ENCODE measurements around the gene GALNT2. TPM values are rescaled to one million over a fixed set of nuclear protein-coding genes. Genes with fewer than 3 reads are reported as not detected.
A peak's percentile ranks its signal among the peaks of the same experiment; 100 is the strongest.

The GALNT2 gene
- total RNA-seq, 2 experiments from 2014 or later: 48.2 to 51.0 TPM

- DNase-seq (no peak), ATAC-seq (no peak)
- intact Hi-C loops (cut with DNase I, micrococcal nuclease): no loop called here
- POLR2A ChIA-PET: no interaction called here
- no peaks in the 10 kb centered on the region for H3K27me3 Mint-ChIP-seq
- no peak overlapping the region for H3K27ac Mint-ChIP-seq
- H3K36me3 Mint-ChIP-seq (ENCODE audit: low read depth): peaks cover 31% of the 10 kb centered on the region
- peaks cover 11% of the 10 kb centered on the region for H3K4me1 Mint-ChIP-seq
- no peaks in the 10 kb centered on the region for H3K9me3 Mint-ChIP-seq (ENCODE audit: low read depth)
- CTCF ChIA-PET: interaction anchor here (1.2 to 1.3 kb wide), 2 partner anchors 12 to 121 kb away, joined by 3 read pairs; no protein-coding TSS in a partner anchor
- H3K4me3 Mint-ChIP-seq: no peak overlapping the region
Measured at GRCh38 chr1:230232371-230232771, 165.3 kb downstream of the GALNT2 start.

GRCh38 chr1:230233786-230234185 is 166.7 kb downstream of the GALNT2 start:
- Mint-ChIP-seq H3K36me3 (ENCODE audit: low read depth) (peaks cover 36% of the 10 kb centered on the region), H3K27me3 (no peaks in the 10 kb centered on the region), H3K27ac (no peak overlapping the region), H3K4me3 (no peak overlapping the region), H3K9me3 (ENCODE audit: low read depth) (no peaks in the 10 kb centered on the region), H3K4me1 (peaks cover 11% of the 10 kb centered on the region)
- intact Hi-C loops (cut with DNase I, micrococcal nuclease): no loop called here
- no peak for DNase-seq
- ChIA-PET CTCF (no interaction called here), POLR2A (no interaction called here)
- ATAC-seq: no peak

GRCh38 chr1:230235876-230236275 is 168.8 kb downstream of the GALNT2 start:
- CTCF ChIA-PET: interaction anchor here (0.6 to 0.7 kb wide), 2 partner anchors 11 to 70 kb away, joined by 3 read pairs; no protein-coding TSS in a partner anchor
- peaks cover 3% of the 10 kb centered on the region for H3K9me3 Mint-ChIP-seq (ENCODE audit: low read depth)
- POLR2A ChIA-PET: no interaction called here
- DNase-seq (no peak), ATAC-seq (no peak)
- H3K4me1 Mint-ChIP-seq: peaks cover 21% of the 10 kb centered on the region
- H3K27me3 Mint-ChIP-seq: no peaks in the 10 kb centered on the region
- H3K27ac Mint-ChIP-seq: no peak overlapping the region
- intact Hi-C loops (cut with DNase I, micrococcal nuclease): no loop called here
- H3K36me3 Mint-ChIP-seq (ENCODE audit: low read depth): peaks cover 46% of the 10 kb centered on the region
- no peak overlapping the region for H3K4me3 Mint-ChIP-seq

GRCh38 chr1:230236301-230237008 is 169.4 kb downstream of the GALNT2 start:
- H3K4me1 Mint-ChIP-seq: peaks cover 21% of the 10 kb centered on the region
- H3K9me3 Mint-ChIP-seq (ENCODE audit: low read depth): peaks cover 7% of the 10 kb centered on the region
- H3K4me3 Mint-ChIP-seq: no peak overlapping the region
- DNase-seq: no peak
- intact Hi-C loops (cut with DNase I, micrococcal nuclease): no loop called here
- H3K27ac Mint-ChIP-seq: no peak overlapping the region
- H3K27me3 Mint-ChIP-seq: no peaks in the 10 kb centered on the region
- ChIA-PET CTCF (interaction anchor here (0.6 to 1.3 kb wide), 3 partner anchors 12 to 71 kb away, joined by 3 to 5 read pairs (median 3); no protein-coding TSS in a partner anchor), POLR2A (no interaction called here)
- no peak for ATAC-seq
- peaks cover 49% of the 10 kb centered on the region for H3K36me3 Mint-ChIP-seq (ENCODE audit: low read depth)

- Mint-ChIP-seq H3K4me1 (peaks cover 18% of the 10 kb centered on the region), H3K27me3 (no peaks in the 10 kb centered on the region), H3K27ac (no peak overlapping the region), H3K9me3 (ENCODE audit: low read depth) (peaks cover 7% of the 10 kb centered on the region), H3K4me3 (no peak overlapping the region), H3K36me3 (ENCODE audit: low read depth) (peaks cover 54% of the 10 kb centered on the region)
- intact Hi-C loops (cut with DNase I, micrococcal nuclease): no loop called here
- ChIA-PET CTCF (interaction anchor here (1.3 kb wide), 1 partner anchor 14 kb away, joined by 5 read pairs; no protein-coding TSS in a partner anchor), POLR2A (no interaction called here)
- ATAC-seq (no peak), DNase-seq (no peak)
Measured at GRCh38 chr1:230237009-230237370, 170.0 kb downstream of the GALNT2 start.

GRCh38 chr1:230237805-230238204 is 170.8 kb downstream of the GALNT2 start:
- Mint-ChIP-seq H3K4me1 (peaks cover 21% of the 10 kb centered on the region), H3K9me3 (ENCODE audit: low read depth) (peaks cover 7% of the 10 kb centered on the region), H3K4me3 (no peak overlapping the region), H3K27ac (no peak overlapping the region), H3K27me3 (no peaks in the 10 kb centered on the region), H3K36me3 (ENCODE audit: low read depth) (peaks cover 59% of the 10 kb centered on the region)
- ChIA-PET CTCF (interaction anchor here (1.3 kb wide), 1 partner anchor 15 kb away, joined by 5 read pairs; no protein-coding TSS in a partner anchor), POLR2A (no interaction called here)
- intact Hi-C loops (cut with DNase I, micrococcal nuclease): no loop called here
- no peak for DNase-seq
- ATAC-seq: no peak

- H3K4me3 Mint-ChIP-seq: no peak overlapping the region
- POLR2A ChIA-PET: no interaction called here
Measured at GRCh38 chr1:230240446-230241086, 173.5 kb downstream of the GALNT2 start.

GRCh38 chr1:230242326-230242725 is 175.3 kb downstream of the GALNT2 start:
- no peak for DNase-seq
- H3K4me1 Mint-ChIP-seq: peaks cover 31% of the 10 kb centered on the region
- peaks cover 64% of the 10 kb centered on the region for H3K36me3 Mint-ChIP-seq (ENCODE audit: low read depth)
- H3K9me3 Mint-ChIP-seq (ENCODE audit: low read depth): peaks cover 7% of the 10 kb centered on the region
- H3K27ac Mint-ChIP-seq: no peak overlapping the region
- no peaks in the 10 kb centered on the region for H3K27me3 Mint-ChIP-seq
- no peak for ATAC-seq
- no peak overlapping the region for H3K4me3 Mint-ChIP-seq
- POLR2A ChIA-PET: no interaction called here
- intact Hi-C loops (cut with DNase I, micrococcal nuclease): loop anchor here in 1 of 2 experiments (5.0 kb wide), 1 partner anchor 130 kb away; no protein-coding TSS in a partner anchor
- CTCF ChIA-PET: interaction anchor here (0.5 kb wide), 1 partner anchor 416 kb away, joined by 3 read pairs; no protein-coding TSS in a partner anchor

More at GRCh38 chr1:230240446-230241086, 173.5 kb downstream of the GALNT2 start:
- Mint-ChIP-seq H3K4me1 (peaks cover 31% of the 10 kb centered on the region), H3K9me3 (ENCODE audit: low read depth) (peaks cover 7% of the 10 kb centered on the region), H3K27me3 (no peaks in the 10 kb centered on the region), H3K27ac (peak overlapping the region; percentile 45), H3K36me3 (ENCODE audit: low read depth) (peaks cover 61% of the 10 kb centered on the region)
- intact Hi-C loops (cut with DNase I, micrococcal nuclease): loop anchor here (1.0 to 5.0 kb wide), 7 partner anchors 11 to 135 kb away; no protein-coding TSS in a partner anchor
- ATAC-seq (peak; percentile 89), DNase-seq (no peak)
- CTCF ChIA-PET: interaction anchor here (0.6 to 0.7 kb wide), 2 partner anchors 136 to 985 kb away, joined by 3 read pairs; no protein-coding TSS in a partner anchor

- ChIA-PET POLR2A (no interaction called here), CTCF (interaction anchor here (0.5 kb wide), 1 partner anchor 417 kb away, joined by 3 read pairs; no protein-coding TSS in a partner anchor)
- H3K27me3 Mint-ChIP-seq: no peaks in the 10 kb centered on the region
- ATAC-seq: no peak
- peaks cover 7% of the 10 kb centered on the region for H3K9me3 Mint-ChIP-seq (ENCODE audit: low read depth)
- no peak for DNase-seq
- H3K4me1 Mint-ChIP-seq: peaks cover 31% of the 10 kb centered on the region
- intact Hi-C loops (cut with DNase I, micrococcal nuclease): loop anchor here in 1 of 2 experiments (5.0 kb wide), 1 partner anchor 131 kb away; no protein-coding TSS in a partner anchor
- H3K36me3 Mint-ChIP-seq (ENCODE audit: low read depth): peaks cover 59% of the 10 kb centered on the region
- no peak overlapping the region for H3K27ac Mint-ChIP-seq
- no peak overlapping the region for H3K4me3 Mint-ChIP-seq
Measured at GRCh38 chr1:230243146-230243545, 176.1 kb downstream of the GALNT2 start.

- Mint-ChIP-seq H3K4me3 (no peak overlapping the region), H3K27ac (peak overlapping the region; percentile 41), H3K4me1 (peaks cover 31% of the 10 kb centered on the region), H3K27me3 (no peaks in the 10 kb centered on the region), H3K9me3 (ENCODE audit: low read depth) (peaks cover 7% of the 10 kb centered on the region), H3K36me3 (ENCODE audit: low read depth) (peaks cover 60% of the 10 kb centered on the region)
- no peak for DNase-seq
- POLR2A ChIA-PET: no interaction called here
- intact Hi-C loops (cut with DNase I, micrococcal nuclease): loop anchor here in 1 of 2 experiments (5.0 kb wide), 1 partner anchor 131 kb away; no protein-coding TSS in a partner anchor
- CTCF ChIA-PET: no interaction called here
- ATAC-seq: no peak
Measured at GRCh38 chr1:230243583-230244353, 176.7 kb downstream of the GALNT2 start.

- Mint-ChIP-seq H3K27ac (peak overlapping the region; percentile 34), H3K27me3 (no peaks in the 10 kb centered on the region), H3K4me1 (peaks cover 26% of the 10 kb centered on the region), H3K9me3 (ENCODE audit: low read depth) (no peaks in the 10 kb centered on the region), H3K36me3 (ENCODE audit: low read depth) (peaks cover 62% of the 10 kb centered on the region), H3K4me3 (no peak overlapping the region)
- ATAC-seq: no peak
- POLR2A ChIA-PET: no interaction called here
- CTCF ChIA-PET: interaction anchor here (0.8 kb wide), 1 partner anchor 19 kb away, joined by 3 read pairs; no protein-coding TSS in a partner anchor
- intact Hi-C loops (cut with DNase I, micrococcal nuclease): no loop called here
- DNase-seq: no peak
Measured at GRCh38 chr1:230246551-230246950, 179.5 kb downstream of the GALNT2 start.
